HG02759 (cell line): ENCODE measurements around the gene ABHD16B.
"Not testable (repeated sequence)": the region's sequence is repeated elsewhere in the genome, so short reads cannot be mapped to it uniquely, and the experiment has no call there.

Experiments
- ATAC-seq: cut with Tn5 transposase; IDR thresholded peaks from one replicate; pipeline ENCODE4 v1.9.1; 2021; ENCODE audit warnings: mild to moderate bottlenecking, moderate library complexity; ENCODE audit not compliant: unreplicated experiment

ABHD16B gene

DNA sequence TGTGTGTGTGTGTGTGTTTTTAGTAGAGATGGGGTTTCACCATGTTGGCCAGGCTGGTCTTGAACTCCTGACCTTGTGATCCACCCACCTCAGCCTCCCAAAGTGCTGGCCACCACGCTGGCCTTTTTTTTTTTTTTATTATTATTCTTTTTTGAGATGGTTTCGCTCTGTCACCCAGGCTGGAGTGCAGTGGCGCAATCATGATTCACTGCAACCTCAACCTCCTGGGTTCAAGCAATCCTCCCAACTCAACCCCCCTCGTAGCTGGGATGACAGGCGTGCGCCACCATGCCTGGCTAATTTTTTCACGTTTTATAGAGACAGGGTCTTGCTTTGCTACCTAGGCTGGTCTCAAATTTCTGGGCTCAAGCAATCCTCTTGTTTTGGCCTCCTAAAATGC lies 12.9 kb downstream of the ABHD16B start:
- not testable (repeated sequence) for ATAC-seq

DNA sequence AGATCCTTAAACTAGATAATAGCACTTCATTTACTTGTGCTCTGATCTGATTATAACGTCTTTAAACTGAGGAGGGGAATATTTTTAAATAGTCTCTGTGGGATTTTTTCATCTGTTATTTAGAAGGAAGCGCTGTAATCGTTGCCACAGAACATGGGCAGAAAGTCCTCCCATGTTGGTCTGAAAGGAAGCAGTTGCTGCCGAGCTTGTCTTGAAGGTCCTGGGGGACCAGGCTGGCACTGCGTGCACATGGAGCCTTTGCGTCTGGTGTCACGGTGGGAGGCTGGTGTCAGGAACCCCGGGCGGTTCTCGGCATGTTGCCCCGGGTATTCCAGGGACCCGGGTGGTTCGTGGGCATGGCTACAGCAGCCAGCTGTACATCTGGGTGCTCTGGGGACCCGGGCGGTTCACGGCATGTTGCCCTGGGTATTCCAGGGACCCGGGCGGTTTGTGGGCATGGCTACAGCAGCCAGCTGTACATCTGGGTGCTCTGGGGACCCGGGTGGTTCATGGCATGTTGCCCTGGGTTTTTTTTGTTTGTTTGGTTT lies 15.3 kb downstream of the ABHD16B start:
- ATAC-seq: no peak

- ATAC-seq: no peak
Measured at GRCh38 chr20:63877755-63878470, 16.6 kb downstream of the ABHD16B start.

GRCh38 chr20:63878899-63879663 lies 17.8 kb downstream of the ABHD16B start:
- no peak for ATAC-seq

GRCh38 chr20:63880901-63881300 lies 19.6 kb downstream of the ABHD16B start:
- not testable (repeated sequence) for ATAC-seq

DNA sequence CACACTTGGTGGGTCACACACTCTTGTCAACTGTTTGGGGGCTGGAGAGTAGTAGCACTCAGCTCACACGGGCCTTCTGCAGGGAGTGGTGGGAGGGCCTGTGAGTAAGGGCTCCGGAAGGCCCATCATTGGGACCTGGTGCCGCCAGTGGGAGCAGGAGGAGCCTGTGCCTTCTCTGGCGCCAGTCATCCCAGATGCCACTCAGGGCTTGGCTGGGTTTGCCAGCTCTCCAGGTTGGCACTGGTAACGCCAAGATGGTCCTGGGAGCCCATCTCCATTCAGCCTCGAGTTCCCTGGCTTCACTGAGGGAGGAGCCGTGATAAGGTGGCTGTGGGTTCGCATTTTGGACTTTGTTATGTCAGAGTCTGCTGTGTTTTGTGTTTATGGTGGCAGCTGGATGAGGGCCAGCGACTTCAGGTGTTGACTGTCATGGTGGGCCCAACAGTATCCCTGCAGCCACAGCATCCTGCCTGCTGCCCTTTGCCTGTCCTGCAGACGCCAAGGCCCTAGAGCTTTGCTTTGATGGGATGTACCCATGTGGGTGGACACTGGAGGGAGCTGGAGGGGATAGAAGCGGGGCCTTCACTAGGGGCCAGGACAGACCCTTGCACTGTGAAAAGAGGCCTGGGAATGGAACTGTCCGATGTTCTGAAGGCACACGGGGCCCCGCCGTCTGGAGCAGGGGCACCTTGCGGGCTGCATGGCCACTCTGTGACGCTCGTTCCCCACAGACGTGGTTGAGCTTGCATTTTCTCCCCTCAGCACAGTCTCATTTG lies 20.3 kb downstream of the ABHD16B start:
- ATAC-seq: no peak

- ATAC-seq: no peak
Measured at GRCh38 chr20:63882257-63883200, 21.2 kb downstream of the ABHD16B start.

- no peak for ATAC-seq
Measured at GRCh38 chr20:63883201-63883593, 21.9 kb downstream of the ABHD16B start.

DNA sequence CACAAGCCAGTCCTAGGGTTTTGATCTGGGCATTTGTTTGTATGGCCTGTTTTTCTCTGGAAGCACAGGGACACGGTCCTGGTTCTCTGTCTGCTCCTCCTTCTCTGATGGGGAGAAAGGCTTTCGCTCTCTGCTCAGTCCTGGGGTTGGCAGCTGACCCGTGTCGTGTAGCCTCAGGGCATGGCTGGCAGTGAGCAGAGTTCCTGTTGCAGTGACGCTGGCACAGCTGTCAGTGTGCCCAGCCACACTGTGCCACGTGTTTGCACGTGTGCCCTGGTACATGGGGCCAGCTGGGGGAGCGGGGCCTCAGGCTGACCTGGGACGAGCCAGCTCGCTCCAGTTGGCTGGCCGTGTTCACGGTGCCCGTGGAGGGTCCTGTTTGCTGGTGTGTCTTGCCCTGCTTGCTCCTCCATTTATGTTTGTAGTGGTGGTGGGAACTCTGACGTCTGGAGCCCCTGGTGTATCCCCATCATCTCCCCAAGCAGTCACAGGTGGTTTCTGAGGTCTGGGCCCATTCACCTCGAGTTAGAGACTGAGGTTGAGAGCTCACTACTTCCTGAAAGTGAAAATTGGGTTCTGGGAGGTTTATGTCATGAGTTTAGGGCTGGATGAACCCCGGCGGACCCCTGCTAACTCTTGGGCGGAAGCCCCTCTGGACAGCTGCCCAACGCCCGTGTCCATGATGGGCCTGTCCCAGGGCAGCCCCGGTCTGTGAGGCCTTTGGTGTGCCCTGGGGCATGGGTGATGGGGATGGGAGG lies 23.4 kb downstream of the ABHD16B start:
- no peak for ATAC-seq

GRCh38 chr20:63885264-63886053 lies 24.2 kb downstream of the ABHD16B start:
- no peak for ATAC-seq

DNA sequence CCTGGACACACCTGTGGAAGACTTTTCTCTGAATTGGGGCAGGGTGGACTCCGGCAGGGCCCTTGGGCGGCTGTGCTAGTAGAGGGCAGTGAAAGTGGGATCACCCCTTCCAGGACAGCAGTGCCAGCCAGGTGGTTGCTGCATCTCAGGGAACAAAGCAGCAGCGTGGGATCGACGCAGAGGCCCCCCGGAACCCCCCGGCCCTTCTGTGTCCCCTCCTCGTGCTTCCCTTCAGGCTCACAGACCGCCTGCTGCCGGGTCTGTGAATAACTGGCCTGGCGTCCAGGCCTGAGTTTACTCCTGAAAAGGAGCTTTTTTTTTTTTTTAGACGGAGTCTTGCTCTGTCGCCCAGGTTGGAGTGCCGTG lies 24.7 kb downstream of the ABHD16B start:
- ATAC-seq: no peak

DNA sequence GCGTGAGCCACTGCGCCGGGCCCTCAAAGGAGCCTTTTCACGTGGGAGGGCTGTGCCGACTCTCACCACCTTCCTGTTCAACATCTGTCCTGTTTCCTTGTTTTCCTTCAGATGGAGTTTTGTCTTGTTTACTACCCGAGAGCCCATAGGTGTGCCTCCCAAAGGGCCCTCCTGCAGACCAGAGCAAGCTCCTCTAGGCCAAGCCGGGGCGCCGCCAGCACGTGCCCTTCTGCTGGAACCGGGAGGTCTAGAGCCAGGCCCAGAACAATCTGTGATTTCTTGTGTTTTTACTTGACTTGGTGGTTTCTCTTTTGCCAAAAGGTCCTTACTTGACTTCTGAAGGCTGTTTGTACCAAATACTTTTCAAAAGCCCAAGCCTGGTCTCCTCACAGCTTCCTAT lies 25.6 kb downstream of the ABHD16B start:
- no peak for ATAC-seq

GRCh38 chr20:63889241-63890200 lies 28.2 kb downstream of the ABHD16B start:
- ATAC-seq: no peak

GRCh38 chr20:63890201-63890576 lies 28.9 kb downstream of the ABHD16B start:
- ATAC-seq: no peak

DNA sequence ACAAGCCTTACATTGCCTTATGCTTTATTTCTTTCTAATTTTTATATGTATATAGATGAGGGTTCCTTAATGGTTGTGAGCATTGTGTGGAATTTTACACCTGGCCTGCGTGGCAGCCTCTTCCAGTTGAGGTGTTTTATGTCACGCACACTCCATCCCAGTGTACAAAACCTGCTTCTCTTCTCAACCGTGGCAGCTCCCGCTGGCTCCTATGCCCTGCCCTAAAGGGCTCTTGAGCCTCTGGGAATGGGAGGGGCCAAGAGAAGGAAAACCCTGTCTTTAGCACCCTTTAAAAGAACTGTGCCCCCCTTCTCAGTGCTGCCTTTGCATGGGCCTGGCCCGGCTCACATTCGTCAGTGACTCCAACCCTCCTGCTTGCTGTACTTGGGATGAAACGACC lies 29.3 kb downstream of the ABHD16B start:
- no peak for ATAC-seq

- no peak for ATAC-seq
Measured at GRCh38 chr20:63891061-63892002, 30.0 kb downstream of the ABHD16B start.

- no peak for ATAC-seq
Measured at GRCh38 chr20:63892402-63892801, 31.1 kb downstream of the ABHD16B start.
